Ramos (cell line): ENCODE data around the gene C1orf167.

Experiments
- in situ Hi-C: fragments of 300-500 bp; cut with MboI; formaldehyde crosslinking; loops from one replicate; pipeline ENCODE4 v1.14.3; 2022; ENCODE audit warnings: low sequenced_read_pairs; ENCODE audit not compliant: unreplicated experiment

C1orf167 gene

GRCh38 chr1:11825131-11825530, 63.1 kb downstream of the C1orf167 start:
- in situ Hi-C loops: no loop called here

- in situ Hi-C loops: no loop called here
Measured at GRCh38 chr1:11826946-11827345, 65.0 kb downstream of the C1orf167 start.

DNA sequence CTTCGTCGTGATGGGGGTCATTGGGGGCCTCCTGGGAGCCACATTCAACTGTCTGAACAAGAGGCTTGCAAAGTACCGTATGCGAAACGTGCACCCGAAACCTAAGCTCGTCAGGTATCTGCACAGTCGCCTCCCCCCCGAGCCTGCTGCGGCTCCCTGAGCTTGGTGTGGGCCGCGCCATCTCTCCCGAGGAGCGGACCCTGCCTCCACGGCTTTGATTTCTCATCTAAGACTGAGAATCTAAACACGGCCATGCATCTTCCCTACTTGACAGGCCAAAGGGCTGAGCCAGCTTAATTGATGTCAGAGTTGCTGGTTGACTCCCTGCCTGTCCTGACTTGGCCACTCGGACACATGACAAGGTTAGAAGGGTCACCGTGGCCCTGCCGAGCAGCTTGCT, 66.5 kb downstream of the C1orf167 start:
- in situ Hi-C loops: no loop called here

DNA sequence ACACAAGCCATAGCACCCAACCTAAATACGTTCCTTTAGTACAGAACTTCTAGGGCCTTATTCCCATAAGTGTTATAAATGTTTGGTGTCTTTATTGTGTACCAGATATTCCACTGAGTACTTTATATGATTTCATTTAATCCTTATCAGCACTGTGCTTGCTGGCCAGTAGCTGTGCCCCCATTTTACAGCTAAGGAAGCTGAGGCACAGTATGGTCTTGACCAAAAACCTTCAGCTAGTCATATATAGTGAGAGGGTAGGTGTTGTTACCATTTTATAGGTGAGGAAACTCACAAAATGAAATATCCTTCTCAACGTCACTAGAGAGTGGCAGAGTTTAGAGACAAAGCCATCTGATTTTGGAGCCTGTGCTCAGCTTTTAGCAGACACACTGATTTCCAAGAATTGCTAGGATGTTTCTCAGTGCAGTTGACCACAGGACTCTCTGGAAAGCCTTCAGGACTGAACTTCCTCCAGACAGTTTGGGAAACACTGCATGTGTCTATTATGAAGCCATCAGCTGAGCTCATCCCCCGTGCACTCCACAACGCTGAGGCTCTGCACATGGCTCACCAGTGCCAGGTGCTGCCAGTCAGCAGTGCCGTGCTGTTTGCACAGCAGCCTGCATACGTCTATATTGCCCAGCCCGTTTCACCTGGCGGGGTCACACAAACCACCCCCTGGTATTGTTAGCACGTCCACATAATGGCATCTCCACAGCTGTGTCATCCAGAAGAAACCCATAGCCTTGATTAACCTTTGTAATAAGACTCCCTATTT, 70.1 kb downstream of the C1orf167 start:
- in situ Hi-C loops: no loop called here

- in situ Hi-C loops: no loop called here
Measured at GRCh38 chr1:11833497-11833896, 71.5 kb downstream of the C1orf167 start.

GRCh38 chr1:11833900-11834299, 71.9 kb downstream of the C1orf167 start:
- in situ Hi-C loops: no loop called here

DNA sequence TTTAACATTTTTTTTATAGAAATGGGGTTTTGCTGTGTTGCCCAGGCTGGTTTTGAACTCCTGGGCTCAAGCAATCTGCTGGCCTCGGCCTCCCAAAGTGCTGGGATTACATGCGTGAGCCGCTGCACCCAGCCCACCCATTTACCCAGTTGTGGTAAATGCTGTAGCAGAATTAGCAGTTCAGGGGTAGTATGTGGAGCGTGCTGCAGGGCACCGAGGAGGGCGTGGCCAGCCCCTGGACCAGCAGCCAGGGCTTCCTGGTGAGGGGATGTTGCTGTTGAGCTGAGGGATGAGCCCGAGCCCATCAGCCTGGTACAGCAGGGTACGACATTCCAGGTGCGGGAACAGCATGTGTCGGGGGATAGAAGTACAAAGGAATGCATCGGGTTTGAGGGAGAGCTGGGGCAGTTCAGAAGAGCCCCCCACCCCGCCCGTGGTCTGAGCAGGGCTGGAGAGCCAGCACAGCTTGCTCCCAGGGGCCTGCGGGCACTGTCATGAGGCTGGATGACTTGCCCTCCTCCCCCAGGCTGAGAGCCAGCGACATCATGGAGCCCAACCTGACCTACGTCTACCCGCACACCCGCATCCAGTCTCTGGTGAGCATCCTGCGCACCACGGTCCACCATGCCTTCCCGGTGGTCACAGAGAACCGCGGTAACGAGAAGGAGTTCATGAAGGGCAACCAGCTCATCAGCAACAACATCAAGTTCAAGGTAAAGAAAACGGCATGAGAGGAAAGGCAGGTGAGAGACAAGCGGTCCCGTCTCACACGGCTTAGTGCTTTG, 73.6 kb downstream of the C1orf167 start:
- in situ Hi-C loops: loop anchor here (5.0 kb wide), 1 partner anchor 137 kb away; no protein-coding TSS in a partner anchor

DNA sequence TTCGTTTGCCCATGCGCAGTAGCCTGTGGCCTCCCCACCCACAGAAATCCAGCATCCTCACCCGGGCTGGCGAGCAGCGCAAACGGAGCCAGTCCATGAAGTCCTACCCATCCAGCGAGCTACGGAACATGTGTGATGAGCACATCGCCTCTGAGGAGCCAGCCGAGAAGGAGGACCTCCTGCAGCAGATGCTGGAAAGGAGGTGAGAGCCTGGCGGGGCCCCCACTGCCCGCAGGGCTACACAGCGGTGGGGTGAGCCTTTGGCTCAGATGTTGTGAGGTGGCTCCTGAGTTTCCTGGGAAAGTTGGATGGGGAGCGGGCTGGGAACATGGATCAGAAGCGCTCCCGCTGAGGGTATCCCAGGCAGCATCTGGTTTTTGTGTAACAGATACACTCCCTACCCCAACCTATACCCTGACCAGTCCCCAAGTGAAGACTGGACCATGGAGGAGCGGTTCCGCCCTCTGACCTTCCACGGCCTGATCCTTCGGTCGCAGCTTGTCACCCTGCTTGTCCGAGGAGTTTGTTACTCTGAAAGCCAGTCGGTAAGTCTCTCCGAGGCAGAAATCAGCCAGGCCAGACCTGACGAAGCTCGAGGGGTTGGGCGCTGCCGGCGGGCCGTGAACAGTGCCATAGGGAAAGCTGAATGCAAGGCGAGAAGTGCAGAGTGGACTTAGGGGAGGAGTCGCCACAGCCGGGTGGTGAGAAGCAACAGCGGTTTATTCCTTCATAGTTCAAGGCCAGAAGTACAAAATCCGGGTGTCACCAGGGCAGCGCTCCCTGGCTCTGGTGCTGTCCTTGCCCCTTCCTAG, 75.2 kb downstream of the C1orf167 start:
- in situ Hi-C loops: loop anchor here (5.0 kb wide), 1 partner anchor 135 kb away; no protein-coding TSS in a partner anchor

DNA sequence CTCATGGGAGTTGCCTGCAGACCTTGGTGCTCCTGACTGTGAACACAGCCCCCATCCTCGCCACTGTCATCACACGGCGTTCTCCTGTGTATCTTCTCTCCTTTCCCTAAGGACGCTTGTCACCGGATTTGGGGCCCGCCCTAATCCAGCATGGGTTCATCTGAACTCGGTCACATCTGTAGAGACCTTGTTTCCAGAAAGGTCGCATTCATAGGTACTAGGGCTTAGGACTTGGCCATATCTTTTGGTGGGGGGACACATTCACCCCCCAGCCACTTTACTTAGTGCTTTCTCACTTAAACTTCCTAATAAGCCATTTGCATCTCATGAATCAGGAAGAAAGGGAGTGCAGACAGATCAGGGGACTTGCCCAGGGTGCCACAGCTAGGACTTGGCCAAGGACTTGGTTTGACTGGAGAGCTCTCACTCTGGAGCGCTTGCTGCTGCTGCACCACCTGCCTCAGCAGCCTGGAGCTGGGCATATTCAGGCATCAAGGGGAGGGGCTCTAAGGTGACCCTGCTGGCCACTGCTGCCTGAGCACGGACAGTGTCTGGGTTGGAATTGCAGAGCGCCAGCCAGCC, 75.9 kb downstream of the C1orf167 start:
- in situ Hi-C loops: loop anchor here (5.0 kb wide), 1 partner anchor 134 kb away; no protein-coding TSS in a partner anchor

GRCh38 chr1:11838349-11839272, 76.6 kb downstream of the C1orf167 start:
- in situ Hi-C loops: loop anchor here (5.0 kb wide), 1 partner anchor 134 kb away; no protein-coding TSS in a partner anchor
